CD4-positive, alpha-beta T cell (primary cell): Measurements from ENCODE around the gene HLF. TPM values are rescaled to one million over a fixed set of nuclear protein-coding genes. Genes with fewer than 3 reads are reported as not detected.

Experiments used
- ATAC-seq: fragments of 200-7000 bp; cut with Tn5 transposase; one replicate; pipeline ENCODE4 v1.10.0; 2022; ENCODE audit warnings: mild to moderate bottlenecking; ENCODE audit not compliant: poor library complexity
- CTCF ChIA-PET: fragments of 350-600 bp; sonication (Branson Sonifier 250); formaldehyde crosslinking; loops from one replicate; lab custom pipeline; 2021; ENCODE audit warnings: antibody characterized with exemption, inconsistent platforms; lab: Charles Lee
- POLR2A ChIA-PET: fragments of 350-600 bp; sonication (Branson Sonifier 250); formaldehyde crosslinking; loops from one replicate; lab custom pipeline; 2021; ENCODE audit warnings: antibody characterized with exemption, inconsistent platforms; lab: Charles Lee
- DNase-seq, 14 experiments: peaks; one replicate each; pipeline ENCODE4 v3.0.0-alpha.2; 2013 to 2020; ENCODE audit warnings: mixed read lengths in 2 of 14
- H3K27ac ChIP-seq, 2 donors: one replicate each; pipeline versions ENCODE4 v1.5.1 to v1.7.0; 2013; ENCODE audit warnings: low read length in 2 of 2, low read depth in 1 of 2, mild to moderate bottlenecking in 1 of 2
- H3K27me3 ChIP-seq, 2 experiments: 1 replicate in 1 of 2; 2 replicates in 1 of 2; pipeline versions ENCODE4 v1.6.1 to v1.7.0; 2013; ENCODE audit warnings: low read length in 2 of 2, control low read depth in 1 of 2, mild to moderate bottlenecking in 1 of 2, moderate library complexity in 1 of 2; ENCODE audit not compliant: insufficient read depth in 2 of 2, control insufficient read depth in 1 of 2
- H3K36me3 ChIP-seq: one replicate; pipeline ENCODE4 v1.6.1; 2013; ENCODE audit warnings: low read length, control low read depth; ENCODE audit not compliant: insufficient read depth
- H3K4me1 ChIP-seq: one replicate; pipeline ENCODE4 v1.6.1; 2013; ENCODE audit warnings: low read length, control low read depth; ENCODE audit not compliant: insufficient read depth
- H3K4me3 ChIP-seq: one replicate; pipeline ENCODE4 v1.5.1; 2013; ENCODE audit warnings: mild to moderate bottlenecking, low read length, moderate library complexity
- H3K9me3 ChIP-seq, 2 experiments: 1 replicate in 1 of 2; 2 replicates in 1 of 2; pipeline versions ENCODE4 v1.6.1 to v1.7.0; 2013; ENCODE audit warnings: low read length in 2 of 2, mild to moderate bottlenecking in 2 of 2, control low read depth in 1 of 2, moderate library complexity in 1 of 2; ENCODE audit not compliant: control insufficient read depth in 1 of 2, insufficient read depth in 1 of 2
- H3K27ac Mint-ChIP-seq: one replicate; pipeline ENCODE4 v1.8.0; 2020; ENCODE audit warnings: mixed read lengths
- H3K27me3 Mint-ChIP-seq: one replicate; pipeline ENCODE4 v1.8.0; 2021; ENCODE audit warnings: mixed read lengths
- H3K36me3 Mint-ChIP-seq: one replicate; pipeline ENCODE4 v1.8.0; 2021; ENCODE audit warnings: low read depth, mixed read lengths
- H3K4me1 Mint-ChIP-seq: one replicate; pipeline ENCODE4 v1.8.0; 2021; ENCODE audit warnings: low read depth, mixed read lengths
- H3K4me3 Mint-ChIP-seq: one replicate; pipeline ENCODE4 v1.8.0; 2020; ENCODE audit warnings: mild to moderate bottlenecking, mixed read lengths
- H3K9me3 Mint-ChIP-seq: one replicate; pipeline ENCODE4 v1.8.0; 2020; ENCODE audit warnings: mixed read lengths
- CTCF ChIP-seq: fragments of 200-600 bp; IDR thresholded peaks from one replicate; pipeline ENCODE4 v1.8.0; 2022; ENCODE audit warnings: antibody characterized with exemption, mild to moderate bottlenecking
- intact Hi-C, 2 experiments: fragments of 100-400 bp; cut with DNase I in 1 of 2; cut with micrococcal nuclease in 1 of 2; formaldehyde crosslinking; loops; one replicate each; pipeline versions ENCODE4 v1.15.1 to v1.9.0; 2023 to 2025; cut with DNase I, micrococcal nuclease
- total RNA-seq, 174 experiments: library from RNA in 2 of 174; stranded (reverse) in 2 of 174; gene quantifications; one replicate each; pipeline ENCODE4 v1.2.3 and lab custom pipeline; 2021 to 2026

Gene HLF
- total RNA-seq, 2 experiments from 2014 or later, result 4.3 to 4.9 TPM

GRCh38 chr17:55290492-55291113 is 25.8 kb downstream of the HLF start:
- Mint-ChIP-seq H3K4me1 (no peaks in the 10 kb centered on the region), H3K27ac (no peak overlapping the region), H3K4me3 (no peak overlapping the region), H3K9me3 (no peaks in the 10 kb centered on the region), H3K36me3 (no peaks in the 10 kb centered on the region), H3K27me3 (no peaks in the 10 kb centered on the region)
- no peaks in the 10 kb centered on the region for H3K4me1 ChIP-seq
- H3K27me3 ChIP-seq, result no peaks in the 10 kb centered on the region
- ChIA-PET POLR2A (no interaction called here), CTCF (no interaction called here)
- no peaks in the 10 kb centered on the region for H3K9me3 ChIP-seq
- no peak for ATAC-seq
- no peak overlapping the region for H3K4me3 ChIP-seq
- H3K36me3 ChIP-seq, result no peaks in the 10 kb centered on the region
- no peak overlapping the region for H3K27ac ChIP-seq
- DNase-seq, result no peak
- no peak for TF ChIP-seq CTCF
- intact Hi-C loops, result no loop called here

GRCh38 chr17:55291114-55291507 is 26.4 kb downstream of the HLF start:
- H3K36me3 Mint-ChIP-seq, result no peaks in the 10 kb centered on the region
- H3K4me1 Mint-ChIP-seq, result no peaks in the 10 kb centered on the region
- intact Hi-C loops, result no loop called here
- Histone ChIP-seq H3K4me3 (no peak overlapping the region), H3K36me3 (no peaks in the 10 kb centered on the region), H3K9me3 (no peaks in the 10 kb centered on the region), H3K27ac (no peak overlapping the region), H3K4me1 (no peaks in the 10 kb centered on the region), H3K27me3 (no peaks in the 10 kb centered on the region)
- ATAC-seq, result no peak
- ChIA-PET CTCF (no interaction called here), POLR2A (no interaction called here)
- no peaks in the 10 kb centered on the region for H3K27me3 Mint-ChIP-seq
- no peak overlapping the region for H3K4me3 Mint-ChIP-seq
- no peak overlapping the region for H3K27ac Mint-ChIP-seq
- TF ChIP-seq CTCF, result no peak
- DNase-seq, result no peak
- H3K9me3 Mint-ChIP-seq, result no peaks in the 10 kb centered on the region

- H3K36me3 Mint-ChIP-seq, result no peaks in the 10 kb centered on the region
- Histone ChIP-seq H3K36me3 (no peaks in the 10 kb centered on the region), H3K4me1 (no peaks in the 10 kb centered on the region), H3K27ac (no peak overlapping the region), H3K4me3 (no peak overlapping the region), H3K9me3 (no peaks in the 10 kb centered on the region), H3K27me3 (no peaks in the 10 kb centered on the region)
- H3K27ac Mint-ChIP-seq, result no peak overlapping the region
- H3K27me3 Mint-ChIP-seq, result no peaks in the 10 kb centered on the region
- H3K4me3 Mint-ChIP-seq, result no peak overlapping the region
- no peak for ATAC-seq
- ChIA-PET CTCF (no interaction called here), POLR2A (no interaction called here)
- no peak for TF ChIP-seq CTCF
- no peaks in the 10 kb centered on the region for H3K9me3 Mint-ChIP-seq
- no peak for DNase-seq
- intact Hi-C loops, result no loop called here
- no peaks in the 10 kb centered on the region for H3K4me1 Mint-ChIP-seq
Measured at GRCh38 chr17:55292094-55292493, 27.3 kb downstream of the HLF start.
